ENCODE results near the gene ADGRL3. TPM values are rescaled to one million over a fixed set of nuclear protein-coding genes. Genes with fewer than 3 reads are reported as not detected.
"Not testable (repeated sequence)": the region's sequence is repeated elsewhere in the genome, so short reads cannot be mapped to it uniquely, and the experiment has no call there.

The ADGRL3 gene
- polyA plus RNA-seq, 1 experiment: 0.01 TPM

- CTCF ChIA-PET: no interaction called here
- POLR2A ChIA-PET: no interaction called here
- TF ChIP-seq CTCF (IDR thresholded peaks at IDR 0.05; ENCODE audit: insufficient read depth, low read depth, low read length): no peak
- no peaks in the 10 kb centered on the region for H3K36me3 ChIP-seq (ENCODE audit: control insufficient read depth, insufficient read depth, low read length)
- no peak overlapping the region for H3K4me3 ChIP-seq (ENCODE audit: low read depth, low read length)
- DNase-seq (ENCODE audit: low read depth): no peak
- peaks cover 26% of the 10 kb centered on the region for H3K27me3 ChIP-seq (ENCODE audit: control insufficient read depth, insufficient read depth, low read length)
Measured at GRCh38 chr4:61203436-61203790, 3.3 kb downstream of the ADGRL3 start.

DNA sequence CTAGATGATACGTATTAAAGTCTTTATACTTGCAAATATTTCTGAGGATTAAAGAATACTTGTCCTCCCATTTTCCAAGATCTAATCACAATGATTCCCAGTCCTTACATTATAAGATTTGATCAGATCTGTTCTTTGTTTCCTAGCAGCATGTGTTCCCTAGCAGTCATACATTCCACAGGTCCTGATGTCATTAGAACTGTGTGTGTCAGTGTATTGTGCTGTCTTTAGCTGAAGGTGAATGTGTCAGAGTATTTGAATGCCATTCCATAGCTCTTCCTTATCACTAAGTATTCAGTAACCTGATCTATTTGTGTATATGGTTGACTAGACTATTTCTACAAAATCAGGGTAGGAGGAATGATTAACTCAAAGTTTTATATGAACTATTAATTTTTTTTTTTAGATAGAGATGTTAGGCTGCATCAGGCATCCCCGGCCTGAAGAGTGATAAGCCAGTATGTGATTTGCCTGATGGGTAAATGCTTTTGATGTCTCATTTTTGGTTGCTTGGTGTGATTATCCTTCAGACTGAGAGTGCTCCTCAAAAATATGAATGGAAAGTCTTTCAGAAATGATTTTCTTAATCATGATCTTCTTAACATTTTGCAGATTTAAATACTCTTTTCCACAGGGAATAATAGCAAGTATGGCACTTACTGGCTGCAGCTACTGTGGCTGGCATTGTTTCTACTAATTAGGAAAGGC, 4.4 kb downstream of the ADGRL3 start:
- DNase-seq (ENCODE audit: low read depth): no peak

GRCh38 chr4:61205066-61205465, 4.9 kb downstream of the ADGRL3 start:
- Histone ChIP-seq H3K36me3 (ENCODE audit: control insufficient read depth, insufficient read depth, low read length) (no peaks in the 10 kb centered on the region), H3K27me3 (ENCODE audit: control insufficient read depth, insufficient read depth, low read length) (peaks cover 22% of the 10 kb centered on the region), H3K4me3 (ENCODE audit: low read depth, low read length) (no peak overlapping the region)
- TF ChIP-seq CTCF (IDR thresholded peaks at IDR 0.05; ENCODE audit: insufficient read depth, low read depth, low read length): no peak
- ChIA-PET POLR2A (no interaction called here), CTCF (interaction anchor here (0.6 kb wide), 1 partner anchor 1148 kb away, joined by 4 read pairs; no protein-coding TSS in a partner anchor)
- no peak for DNase-seq (ENCODE audit: low read depth)

More for the DNA sequence above, 4.4 kb downstream of the ADGRL3 start:
- H3K4me3 ChIP-seq (ENCODE audit: low read depth, low read length): no peak overlapping the region
- H3K36me3 ChIP-seq (ENCODE audit: control insufficient read depth, insufficient read depth, low read length): no peaks in the 10 kb centered on the region
- H3K27me3 ChIP-seq (ENCODE audit: control insufficient read depth, insufficient read depth, low read length): peaks cover 25% of the 10 kb centered on the region
- no peak for TF ChIP-seq CTCF (IDR thresholded peaks at IDR 0.05; ENCODE audit: insufficient read depth, low read depth, low read length)
- ChIA-PET CTCF (interaction anchor here (0.6 kb wide), 1 partner anchor 1148 kb away, joined by 4 read pairs; no protein-coding TSS in a partner anchor), POLR2A (no interaction called here)

GRCh38 chr4:61207156-61207555, 7.0 kb downstream of the ADGRL3 start:
- POLR2A ChIA-PET; H3K4me3 ChIP-seq (ENCODE audit: low read depth, low read length); H3K36me3 ChIP-seq (ENCODE audit: control insufficient read depth, insufficient read depth, low read length); CTCF ChIA-PET; DNase-seq (ENCODE audit: low read depth): not testable (repeated sequence)
- H3K27me3 ChIP-seq (ENCODE audit: control insufficient read depth, insufficient read depth, low read length): peaks cover 11% of the 10 kb centered on the region

- no peaks in the 10 kb centered on the region for H3K27me3 ChIP-seq (ENCODE audit: control insufficient read depth, insufficient read depth, low read length)
- DNase-seq (ENCODE audit: low read depth): no peak
- CTCF ChIA-PET: no interaction called here
- POLR2A ChIA-PET: no interaction called here
- no peaks in the 10 kb centered on the region for H3K36me3 ChIP-seq (ENCODE audit: control insufficient read depth, insufficient read depth, low read length)
- no peak for TF ChIP-seq CTCF (IDR thresholded peaks at IDR 0.05; ENCODE audit: insufficient read depth, low read depth, low read length)
- no peak overlapping the region for H3K4me3 ChIP-seq (ENCODE audit: low read depth, low read length)
Measured at GRCh38 chr4:61210186-61210939, 10.2 kb downstream of the ADGRL3 start.
